Mucosa of descending colon (tissue), 3 donors: ENCODE results near the gene ZNF280A. TPM values are rescaled to one million over a fixed set of nuclear protein-coding genes. Genes with fewer than 3 reads are reported as not detected.

Source experiments
- ATAC-seq: fragments of 200-7000 bp; cut with Tn5 transposase; one replicate; pipeline ENCODE4 v1.9.1; 2020; ENCODE audit warnings: mild to moderate bottlenecking, moderate library complexity
- DNase-seq, 3 donors: peaks; one replicate each; pipeline ENCODE4 v3.0.0-alpha.2; 2020
- H3K36me3 ChIP-seq: fragments of 200-600 bp; one replicate; pipeline ENCODE4 v1.8.0; 2021; ENCODE audit warnings: low read depth, mild to moderate bottlenecking
- H3K4me1 ChIP-seq: fragments of 200-600 bp; one replicate; pipeline ENCODE4 v1.8.0; 2021; ENCODE audit warnings: low read depth, mild to moderate bottlenecking
- H3K4me3 ChIP-seq: fragments of 200-600 bp; one replicate; pipeline ENCODE4 v1.8.0; 2021; ENCODE audit warnings: mild to moderate bottlenecking
- H3K9me3 ChIP-seq: fragments of 200-600 bp; one replicate; pipeline ENCODE4 v1.8.0; 2021; ENCODE audit warnings: mild to moderate bottlenecking
- CTCF ChIP-seq: fragments of 200-600 bp; IDR thresholded peaks from one replicate; pipeline ENCODE4 v1.8.0; 2022; ENCODE audit warnings: antibody characterized with exemption, mild to moderate bottlenecking
- intact Hi-C, 2 donors: fragments of 100-400 bp; cut with DNase I in 1 of 2; cut with micrococcal nuclease in 1 of 2; formaldehyde crosslinking; loops; one replicate each; pipeline versions ENCODE4 v1.11.0 to v1.11.1; 2022; cut with DNase I, micrococcal nuclease
- total RNA-seq, 3 donors: library from RNA; stranded (reverse); fragmentation: NEBNext Ultra II Directional in 2 of 3; extraction: Animal tissue kit (Norgen Biotek cat#: 25700) in 2 of 3; gene quantifications; one replicate each; pipeline versions ENCODE4 v1.2.1 to v1.2.4, GENCODE V29; 2021 to 2023
- donor health status: DM: no; HTN: no; CAD: no; lungs with moderate emphysema.
- donor health status: DM: no; HTN: no; CAD: no.
- donor health status: DM: no; HTN: yes; CAD: no.

ZNF280A gene
- total RNA-seq, 3 donors from 2014 or later = not detected

DNA sequence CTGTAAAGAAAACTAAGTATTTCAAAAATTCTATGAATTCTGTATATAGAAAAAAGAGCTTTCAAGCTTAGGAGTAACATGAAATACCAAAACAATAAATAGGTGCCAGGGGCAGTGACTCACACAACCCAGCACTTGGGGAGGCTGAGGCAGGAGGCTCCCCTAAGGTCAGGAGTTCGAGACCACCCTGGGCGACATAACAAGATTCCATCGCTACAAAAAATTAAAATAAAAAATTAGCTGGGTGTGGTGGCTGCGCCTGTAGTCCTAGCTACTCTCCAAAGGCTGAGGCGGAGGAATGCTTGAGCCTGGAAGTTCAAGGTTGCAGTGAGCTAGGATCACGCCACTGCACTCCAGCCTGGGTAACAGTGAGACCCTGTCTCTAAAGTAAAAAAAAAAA, 33.0 kb downstream of the ZNF280A start:
- Histone ChIP-seq H3K9me3 (no peaks in the 10 kb centered on the region), H3K36me3 (no peaks in the 10 kb centered on the region), H3K4me1 (no peaks in the 10 kb centered on the region), H3K4me3 (no peak overlapping the region)
- DNase-seq = no peak
- ATAC-seq = no peak
- TF ChIP-seq CTCF = no peak
- intact Hi-C loops = no loop called here

DNA sequence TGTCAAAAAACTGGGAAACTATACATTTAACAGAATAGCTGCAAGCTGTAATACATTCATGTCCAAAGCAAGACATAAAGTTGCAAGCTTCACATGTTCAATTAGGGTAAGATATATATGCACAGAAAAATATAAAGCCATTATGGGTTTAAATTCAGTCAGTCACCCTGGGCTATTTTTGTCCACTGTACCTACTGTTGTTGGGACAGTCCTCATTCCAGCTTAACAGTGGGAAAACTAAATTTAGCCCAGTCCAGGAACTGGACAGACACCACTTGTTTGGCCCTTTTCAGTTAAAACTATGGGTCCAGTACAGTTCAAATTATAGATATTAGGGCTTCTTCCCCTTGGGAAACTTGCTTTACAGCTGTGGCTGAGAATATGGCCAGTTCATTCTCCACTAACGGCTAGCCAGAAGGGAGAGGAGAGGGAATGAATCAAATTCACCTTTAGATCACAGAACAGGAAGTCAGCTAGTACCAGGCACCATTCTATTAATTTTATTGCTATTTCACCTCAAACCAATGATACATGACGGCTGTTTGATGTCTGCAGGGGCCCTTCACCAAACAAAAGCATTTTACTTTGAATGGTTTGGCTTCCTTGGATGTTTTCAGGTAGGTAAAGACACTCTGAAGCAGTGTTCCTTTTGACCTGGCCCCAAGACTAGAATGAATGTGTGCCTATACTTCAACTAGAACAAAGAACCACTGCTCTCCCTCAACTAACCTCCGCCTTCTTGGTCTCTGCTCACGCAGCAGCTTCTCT, 33.8 kb downstream of the ZNF280A start:
- intact Hi-C loops = no loop called here
- TF ChIP-seq CTCF = no peak

DNA sequence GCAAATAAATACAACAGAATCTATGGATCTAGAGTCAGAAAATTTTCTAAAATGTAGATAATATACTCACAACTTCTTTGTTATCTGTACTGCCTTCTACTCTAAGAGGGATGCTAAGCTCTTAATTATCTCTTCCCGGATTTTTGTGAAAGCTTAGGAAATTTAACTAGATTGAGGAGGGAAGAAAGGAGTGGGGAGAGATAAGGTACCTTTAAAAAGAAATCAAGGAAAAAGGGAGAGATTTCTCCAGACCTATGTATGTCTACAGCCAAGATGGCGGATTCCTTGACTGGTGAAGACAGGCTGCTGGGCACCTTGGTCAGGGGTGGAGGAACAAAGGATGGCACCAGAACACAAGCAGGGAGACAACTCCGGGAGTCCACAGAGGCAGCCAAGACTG, 34.5 kb downstream of the ZNF280A start:
- intact Hi-C loops = no loop called here
- TF ChIP-seq CTCF = no peak
- Histone ChIP-seq H3K4me1 (no peaks in the 10 kb centered on the region), H3K9me3 (no peaks in the 10 kb centered on the region), H3K36me3 (no peaks in the 10 kb centered on the region), H3K4me3 (no peak overlapping the region)
- ATAC-seq (no peak), DNase-seq (no peak)

More for the DNA sequence above, 33.8 kb downstream of the ZNF280A start:
- DNase-seq (no peak), ATAC-seq (no peak)
- H3K36me3 ChIP-seq = no peaks in the 10 kb centered on the region
- no peaks in the 10 kb centered on the region for H3K9me3 ChIP-seq
- H3K4me1 ChIP-seq = no peaks in the 10 kb centered on the region
- H3K4me3 ChIP-seq = no peak overlapping the region

DNA sequence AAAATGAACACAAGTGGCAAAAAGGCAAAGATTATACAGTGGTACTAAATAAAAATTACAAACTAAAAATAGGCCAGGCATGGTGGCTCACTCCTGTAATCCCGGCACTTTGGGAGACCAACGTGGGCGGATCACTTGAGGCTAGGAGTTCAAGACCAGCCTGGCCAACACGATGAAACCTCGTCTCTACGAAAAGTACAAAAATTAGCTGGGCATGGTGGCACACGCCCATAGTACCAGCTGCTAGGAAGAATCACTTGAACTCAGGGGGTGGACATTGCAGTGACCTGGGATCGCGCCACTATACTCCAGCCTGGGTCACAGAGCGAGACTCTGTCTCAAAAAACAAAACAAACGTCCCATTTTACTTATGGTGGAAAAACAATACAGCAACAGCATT, 36.0 kb downstream of the ZNF280A start:
- Histone ChIP-seq H3K4me3 (no peak overlapping the region), H3K4me1 (no peaks in the 10 kb centered on the region), H3K9me3 (no peaks in the 10 kb centered on the region), H3K36me3 (no peaks in the 10 kb centered on the region)
- no peak for ATAC-seq
- DNase-seq = no peak
- intact Hi-C loops = no loop called here
- TF ChIP-seq CTCF = no peak

GRCh38 chr22:22480940-22481339, 39.1 kb downstream of the ZNF280A start:
- intact Hi-C loops = no loop called here
- no peak overlapping the region for H3K4me3 ChIP-seq
- ATAC-seq (no peak), DNase-seq (no peak)
- no peak for TF ChIP-seq CTCF
- H3K9me3 ChIP-seq = no peaks in the 10 kb centered on the region
- H3K4me1 ChIP-seq = no peaks in the 10 kb centered on the region
- no peaks in the 10 kb centered on the region for H3K36me3 ChIP-seq
